ENCODE results near the gene PTPRD. TPM values are rescaled to one million over a fixed set of nuclear protein-coding genes. Genes with fewer than 3 reads are reported as not detected.

The PTPRD gene
- total and polyA plus RNA-seq, 2 experiments from 2014 or later = 11.5 to 58.0 TPM

DNA sequence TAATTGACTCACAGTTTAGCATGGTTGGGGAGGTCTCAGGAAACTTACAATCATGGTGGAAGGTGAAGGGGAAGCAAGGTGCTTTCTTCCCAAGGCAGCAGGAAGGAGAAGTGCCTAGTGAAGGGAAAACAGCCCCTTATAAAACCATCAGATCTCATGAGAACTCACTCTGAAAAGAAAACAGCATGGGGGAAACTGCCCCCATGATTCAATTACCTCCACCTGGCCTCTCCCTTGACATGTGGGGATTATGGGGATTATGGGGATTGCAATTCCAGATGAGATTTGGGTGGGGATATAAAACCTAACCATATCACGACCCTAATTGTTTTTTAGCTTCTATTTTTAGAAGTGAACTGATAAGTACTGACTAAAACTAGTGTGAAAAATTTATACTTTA is 1435.7 kb downstream of the PTPRD start (continued):
- TF ChIP-seq, protein P1, sequence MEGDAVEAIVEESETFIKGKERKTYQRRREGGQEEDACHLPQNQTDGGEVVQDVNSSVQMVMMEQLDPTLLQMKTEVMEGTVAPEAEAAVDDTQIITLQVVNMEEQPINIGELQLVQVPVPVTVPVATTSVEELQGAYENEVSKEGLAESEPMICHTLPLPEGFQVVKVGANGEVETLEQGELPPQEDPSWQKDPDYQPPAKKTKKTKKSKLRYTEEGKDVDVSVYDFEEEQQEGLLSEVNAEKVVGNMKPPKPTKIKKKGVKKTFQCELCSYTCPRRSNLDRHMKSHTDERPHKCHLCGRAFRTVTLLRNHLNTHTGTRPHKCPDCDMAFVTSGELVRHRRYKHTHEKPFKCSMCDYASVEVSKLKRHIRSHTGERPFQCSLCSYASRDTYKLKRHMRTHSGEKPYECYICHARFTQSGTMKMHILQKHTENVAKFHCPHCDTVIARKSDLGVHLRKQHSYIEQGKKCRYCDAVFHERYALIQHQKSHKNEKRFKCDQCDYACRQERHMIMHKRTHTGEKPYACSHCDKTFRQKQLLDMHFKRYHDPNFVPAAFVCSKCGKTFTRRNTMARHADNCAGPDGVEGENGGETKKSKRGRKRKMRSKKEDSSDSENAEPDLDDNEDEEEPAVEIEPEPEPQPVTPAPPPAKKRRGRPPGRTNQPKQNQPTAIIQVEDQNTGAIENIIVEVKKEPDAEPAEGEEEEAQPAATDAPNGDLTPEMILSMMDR (conservative IDR thresholded peaks at IDR 0.05; ENCODE audit: low read depth in 2 of 2) = no peak
- TF ChIP-seq ZNF114 (CRISPR knock-in tag; IDR thresholded peaks at IDR 0.05) (no peak), POLR2AphosphoS5 (IDR thresholded peaks at IDR 0.05; ENCODE audit: low read depth) (no peak)

DNA sequence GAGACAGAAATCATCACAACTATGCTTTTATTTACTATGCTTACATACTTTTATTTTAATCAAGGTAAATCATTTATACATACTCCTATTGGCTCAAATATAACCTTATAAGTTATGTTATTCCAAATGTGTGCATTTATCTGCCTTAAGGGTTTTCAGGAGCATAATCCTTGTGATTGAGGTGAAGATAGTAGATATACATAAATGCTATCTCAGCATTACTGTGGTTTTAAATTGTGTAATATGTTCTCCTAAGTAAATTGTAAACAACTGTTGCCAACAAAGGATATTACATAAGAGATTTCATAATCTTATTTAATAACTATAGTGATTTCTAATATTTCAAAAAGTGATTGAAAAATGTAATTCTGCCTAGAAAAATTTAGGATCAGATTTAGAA is 1438.4 kb downstream of the PTPRD start:
- no peak overlapping the region for H2AFZ ChIP-seq
- no peak overlapping the region for H3K27ac Mint-ChIP-seq
- no peak for DNase-seq (ENCODE audit: low spot score)
- no peaks in the 10 kb centered on the region for H3K36me3 Mint-ChIP-seq (ENCODE audit: low read depth)
- H3K4me3 Mint-ChIP-seq = no peak overlapping the region
- no peak for ATAC-seq
- no peaks in the 10 kb centered on the region for H3K9me3 Mint-ChIP-seq
- H3F3A ChIP-seq (replicated peaks; ENCODE audit: low read depth) = no peaks in the 10 kb centered on the region
- H3K4me1 ChIP-seq (ENCODE audit: insufficient read depth) = no peaks in the 10 kb centered on the region
- peaks cover 6% of the 10 kb centered on the region; the same call in 1 of the 2 replicates for H3K9me2 ChIP-seq (ENCODE audit: insufficient read depth)
- H3K27ac ChIP-seq (ENCODE audit: low read depth) = no peak overlapping the region
- no peaks in the 10 kb centered on the region for H3K27me3 ChIP-seq (ENCODE audit: insufficient read depth)
- H3K4me3 ChIP-seq = no peak overlapping the region
- no peak overlapping the region for H3K4me2 ChIP-seq
- no peaks in the 10 kb centered on the region for H4K20me1 ChIP-seq (replicated peaks; ENCODE audit: insufficient read depth)
- H3K36me3 ChIP-seq (ENCODE audit: insufficient read depth) = no peaks in the 10 kb centered on the region
- no peaks in the 10 kb centered on the region for H3K79me2 ChIP-seq (replicated peaks; ENCODE audit: insufficient read depth)
- H3K4me1 Mint-ChIP-seq = no peaks in the 10 kb centered on the region
- H3K27me3 Mint-ChIP-seq (ENCODE audit: insufficient read depth, low read depth, poor library complexity) = peaks cover 2% of the 10 kb centered on the region
- TF ChIP-seq, protein P1 (conservative IDR thresholded peaks at IDR 0.05; ENCODE audit: low read depth in 2 of 2) = no peak
- no peak for TF ChIP-seq ZNF114 (CRISPR knock-in tag; IDR thresholded peaks at IDR 0.05)
- TF ChIP-seq, protein P2, sequence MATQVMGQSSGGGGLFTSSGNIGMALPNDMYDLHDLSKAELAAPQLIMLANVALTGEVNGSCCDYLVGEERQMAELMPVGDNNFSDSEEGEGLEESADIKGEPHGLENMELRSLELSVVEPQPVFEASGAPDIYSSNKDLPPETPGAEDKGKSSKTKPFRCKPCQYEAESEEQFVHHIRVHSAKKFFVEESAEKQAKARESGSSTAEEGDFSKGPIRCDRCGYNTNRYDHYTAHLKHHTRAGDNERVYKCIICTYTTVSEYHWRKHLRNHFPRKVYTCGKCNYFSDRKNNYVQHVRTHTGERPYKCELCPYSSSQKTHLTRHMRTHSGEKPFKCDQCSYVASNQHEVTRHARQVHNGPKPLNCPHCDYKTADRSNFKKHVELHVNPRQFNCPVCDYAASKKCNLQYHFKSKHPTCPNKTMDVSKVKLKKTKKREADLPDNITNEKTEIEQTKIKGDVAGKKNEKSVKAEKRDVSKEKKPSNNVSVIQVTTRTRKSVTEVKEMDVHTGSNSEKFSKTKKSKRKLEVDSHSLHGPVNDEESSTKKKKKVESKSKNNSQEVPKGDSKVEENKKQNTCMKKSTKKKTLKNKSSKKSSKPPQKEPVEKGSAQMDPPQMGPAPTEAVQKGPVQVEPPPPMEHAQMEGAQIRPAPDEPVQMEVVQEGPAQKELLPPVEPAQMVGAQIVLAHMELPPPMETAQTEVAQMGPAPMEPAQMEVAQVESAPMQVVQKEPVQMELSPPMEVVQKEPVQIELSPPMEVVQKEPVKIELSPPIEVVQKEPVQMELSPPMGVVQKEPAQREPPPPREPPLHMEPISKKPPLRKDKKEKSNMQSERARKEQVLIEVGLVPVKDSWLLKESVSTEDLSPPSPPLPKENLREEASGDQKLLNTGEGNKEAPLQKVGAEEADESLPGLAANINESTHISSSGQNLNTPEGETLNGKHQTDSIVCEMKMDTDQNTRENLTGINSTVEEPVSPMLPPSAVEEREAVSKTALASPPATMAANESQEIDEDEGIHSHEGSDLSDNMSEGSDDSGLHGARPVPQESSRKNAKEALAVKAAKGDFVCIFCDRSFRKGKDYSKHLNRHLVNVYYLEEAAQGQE (IDR thresholded peaks at IDR 0.05; ENCODE audit: unreplicated experiment) = no peak
- no peak for TF ChIP-seq EZH2phosphoT487 (IDR thresholded peaks at IDR 0.05; ENCODE audit: unreplicated experiment)
- TF ChIP-seq ZNF331 (CRISPR knock-in tag; IDR thresholded peaks at IDR 0.05; ENCODE audit: low read depth) = no peak
- TF ChIP-seq JUNB (IDR thresholded peaks at IDR 0.05; ENCODE audit: unreplicated experiment) = no peak
- no peak for TF ChIP-seq POLR2AphosphoS5 (IDR thresholded peaks at IDR 0.05; ENCODE audit: low read depth)
- TF ChIP-seq STAT1 (IDR thresholded peaks at IDR 0.05; ENCODE audit: unreplicated experiment) = no peak
- TF ChIP-seq, protein P3, sequence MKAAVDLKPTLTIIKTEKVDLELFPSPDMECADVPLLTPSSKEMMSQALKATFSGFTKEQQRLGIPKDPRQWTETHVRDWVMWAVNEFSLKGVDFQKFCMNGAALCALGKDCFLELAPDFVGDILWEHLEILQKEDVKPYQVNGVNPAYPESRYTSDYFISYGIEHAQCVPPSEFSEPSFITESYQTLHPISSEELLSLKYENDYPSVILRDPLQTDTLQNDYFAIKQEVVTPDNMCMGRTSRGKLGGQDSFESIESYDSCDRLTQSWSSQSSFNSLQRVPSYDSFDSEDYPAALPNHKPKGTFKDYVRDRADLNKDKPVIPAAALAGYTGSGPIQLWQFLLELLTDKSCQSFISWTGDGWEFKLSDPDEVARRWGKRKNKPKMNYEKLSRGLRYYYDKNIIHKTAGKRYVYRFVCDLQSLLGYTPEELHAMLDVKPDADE (IDR thresholded peaks at IDR 0.05) = no peak
- no peak for TF ChIP-seq CREB1 (CRISPR knock-in tag; IDR thresholded peaks at IDR 0.05; ENCODE audit: low read depth)
